ENCODE measurements around the gene MECP2.
A peak's percentile ranks its signal among the peaks of the same experiment; 100 is the strongest.

The MECP2 gene

DNA sequence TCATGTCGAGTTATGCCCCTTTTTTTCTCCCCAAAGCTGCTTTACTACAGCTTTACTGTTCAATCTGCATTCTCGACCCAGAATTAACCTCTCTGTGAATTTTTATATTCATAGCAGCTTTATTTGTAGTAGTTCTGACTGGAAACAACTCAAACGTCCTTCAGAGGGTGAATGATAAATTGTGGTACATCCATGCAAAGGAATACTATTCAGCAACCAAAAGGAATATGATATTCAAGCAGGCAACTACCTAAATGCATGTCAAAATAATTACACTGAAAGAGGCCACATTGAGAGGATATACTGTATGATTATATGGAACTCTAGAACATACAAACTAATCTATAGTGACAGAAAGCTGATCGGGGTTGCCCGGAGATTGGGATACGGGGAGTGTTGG lies 20.0 kb upstream of the MECP2 start:
- DNase-seq, result no peak
- intact Hi-C loops (cut with DNase I), result no loop called here

DNA sequence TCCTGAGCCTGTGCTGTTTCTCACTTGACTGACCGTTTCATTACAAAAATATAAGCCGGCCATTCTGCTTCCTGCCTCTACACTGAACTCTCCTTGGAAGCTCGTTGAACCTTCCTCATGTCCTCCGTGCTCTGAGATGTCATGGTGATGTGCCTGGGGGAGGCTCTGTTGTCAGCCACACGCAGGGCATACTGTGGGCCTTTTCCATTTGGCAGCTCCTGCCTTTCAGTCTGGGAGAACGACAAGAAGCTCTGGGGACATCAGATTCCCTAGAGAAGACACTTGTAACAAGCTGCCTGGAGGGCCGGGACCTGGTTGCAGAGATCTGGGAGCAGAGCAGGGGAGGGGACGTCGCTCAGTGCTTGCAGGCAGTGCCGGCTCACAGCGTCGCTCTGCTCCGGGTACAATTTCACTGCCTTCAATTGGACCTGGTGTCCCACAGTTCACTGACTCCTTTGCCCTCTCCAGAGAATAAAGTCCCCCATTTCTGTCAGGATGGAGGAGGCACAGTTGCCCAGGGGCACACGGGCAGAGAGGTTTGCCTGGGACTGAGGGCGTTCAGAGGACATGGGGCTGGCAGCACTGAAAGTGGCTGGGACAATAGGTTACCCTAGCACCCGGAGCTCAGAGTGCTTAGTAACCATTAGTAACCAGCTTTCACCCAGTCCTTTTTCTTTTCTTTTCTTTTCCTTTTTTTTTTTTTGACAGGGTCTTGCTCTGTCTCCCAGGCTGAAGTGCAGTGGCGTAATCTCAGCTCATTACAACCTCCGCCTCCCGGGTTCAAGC lies 19.1 kb upstream of the MECP2 start:
- intact Hi-C loops (cut with DNase I), result no loop called here

DNA sequence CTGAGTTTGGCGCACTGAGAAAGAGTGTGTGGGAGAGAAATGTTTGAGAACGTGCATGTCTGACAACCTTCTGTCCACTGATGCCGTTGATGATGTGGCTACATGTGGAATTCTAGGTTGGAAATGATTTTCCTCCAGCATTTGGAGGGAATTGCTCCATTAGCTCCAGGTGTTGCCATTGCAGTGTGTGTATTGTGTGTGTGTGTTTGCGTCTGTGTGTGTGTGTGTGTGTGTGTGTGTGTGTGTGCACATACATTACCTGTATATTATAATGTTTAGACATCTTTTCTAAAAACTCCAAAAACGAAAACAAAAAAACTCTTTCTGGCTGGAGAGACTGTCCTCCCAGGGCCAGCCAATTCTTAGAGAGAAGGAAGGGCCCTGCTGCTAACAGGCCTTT lies 18.2 kb upstream of the MECP2 start:
- no peak for DNase-seq
- intact Hi-C loops (cut with DNase I), result no loop called here

More for the DNA sequence above, 19.1 kb upstream of the MECP2 start:
- DNase-seq, result peak in 3 of 42 donors; percentile 7 to 24 (median 13)

DNA sequence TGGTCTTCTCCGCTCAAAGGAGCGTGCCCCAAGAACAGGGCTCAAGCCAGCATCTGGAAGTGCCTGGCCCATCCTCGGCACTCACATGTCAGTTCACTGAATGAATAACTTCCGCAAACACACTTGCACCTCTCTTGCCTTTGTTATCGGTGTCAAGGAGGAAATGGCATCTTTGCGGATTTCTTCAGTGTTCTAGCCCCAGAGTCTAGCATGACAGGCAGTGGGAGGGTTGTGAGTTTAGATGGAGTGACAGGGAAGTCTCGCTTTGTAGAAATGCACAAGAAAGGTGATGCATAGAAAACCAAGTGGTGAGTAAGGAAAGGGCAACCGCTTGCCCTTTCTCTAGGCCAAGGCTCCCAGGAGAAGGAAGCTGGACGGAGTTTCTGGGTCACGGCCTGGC lies 17.6 kb upstream of the MECP2 start:
- no peak for DNase-seq
- intact Hi-C loops (cut with DNase I), result no loop called here

DNA sequence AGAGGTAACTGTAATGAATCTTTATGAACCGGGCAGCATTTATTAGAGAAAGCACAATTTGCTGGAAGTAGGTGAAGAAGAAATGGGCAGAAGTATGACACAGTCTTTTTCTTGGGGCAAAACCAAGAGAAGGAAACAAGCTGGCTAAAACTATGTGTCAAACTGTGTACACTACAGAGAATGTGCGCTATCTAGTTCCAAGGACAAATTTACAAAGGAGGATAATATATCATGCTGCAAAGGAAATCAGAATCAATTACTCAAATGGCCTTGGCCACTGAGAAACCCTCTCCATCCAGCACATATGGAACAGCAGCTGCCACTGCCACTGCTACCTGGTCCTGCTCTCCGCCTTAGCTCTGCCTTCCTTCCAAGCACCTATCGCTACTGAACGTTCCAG lies 17.1 kb upstream of the MECP2 start:
- intact Hi-C loops (cut with DNase I), result no loop called here
- no peak for DNase-seq

DNA sequence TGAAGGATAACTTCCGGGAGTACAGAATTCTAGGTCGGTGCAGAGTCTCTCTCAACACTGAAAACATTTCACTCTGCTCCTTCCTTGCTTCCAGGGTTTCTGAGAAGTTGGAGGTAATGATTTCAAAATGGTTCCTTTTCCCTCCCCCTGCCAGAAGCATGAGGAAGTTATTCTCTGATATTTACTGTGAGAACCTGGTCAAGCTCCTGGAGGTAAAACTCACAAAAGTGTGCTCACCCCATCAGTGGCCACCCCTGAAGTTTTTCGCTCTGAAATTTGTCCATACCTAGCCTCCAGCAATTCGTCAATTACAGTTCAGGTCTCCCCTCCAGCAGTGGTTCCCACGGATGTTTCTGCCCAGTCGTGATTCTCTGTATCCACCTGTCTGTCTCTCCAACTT lies 16.2 kb upstream of the MECP2 start:
- intact Hi-C loops (cut with DNase I), result no loop called here
- DNase-seq, result no peak

DNA sequence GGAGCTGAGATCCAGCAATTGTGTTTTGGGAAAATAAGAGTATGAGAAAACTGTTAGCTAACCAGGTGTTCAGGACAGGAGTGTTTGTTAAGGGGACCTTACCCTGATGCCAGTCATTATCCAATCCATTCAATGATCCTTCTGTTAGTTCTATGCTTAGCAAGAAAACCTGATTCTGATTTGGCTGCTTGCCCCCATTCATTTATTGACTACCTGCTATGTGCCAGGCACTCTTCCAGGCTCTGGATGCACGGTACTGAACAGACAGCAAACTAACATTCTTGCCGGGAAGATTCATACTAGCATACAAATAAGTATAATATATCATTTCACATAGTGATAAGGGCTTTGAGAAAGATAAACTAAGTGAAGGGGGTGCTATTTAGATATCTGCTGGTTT lies 1.0 kb upstream of the MECP2 start:
- intact Hi-C loops (cut with DNase I), result loop anchor here (5.0 to 10.0 kb wide), 2 partner anchors 84 to 126 kb away; partner anchors contain the start of genes HCFC1, IRAK1 and TMEM187
- no peak for DNase-seq

DNA sequence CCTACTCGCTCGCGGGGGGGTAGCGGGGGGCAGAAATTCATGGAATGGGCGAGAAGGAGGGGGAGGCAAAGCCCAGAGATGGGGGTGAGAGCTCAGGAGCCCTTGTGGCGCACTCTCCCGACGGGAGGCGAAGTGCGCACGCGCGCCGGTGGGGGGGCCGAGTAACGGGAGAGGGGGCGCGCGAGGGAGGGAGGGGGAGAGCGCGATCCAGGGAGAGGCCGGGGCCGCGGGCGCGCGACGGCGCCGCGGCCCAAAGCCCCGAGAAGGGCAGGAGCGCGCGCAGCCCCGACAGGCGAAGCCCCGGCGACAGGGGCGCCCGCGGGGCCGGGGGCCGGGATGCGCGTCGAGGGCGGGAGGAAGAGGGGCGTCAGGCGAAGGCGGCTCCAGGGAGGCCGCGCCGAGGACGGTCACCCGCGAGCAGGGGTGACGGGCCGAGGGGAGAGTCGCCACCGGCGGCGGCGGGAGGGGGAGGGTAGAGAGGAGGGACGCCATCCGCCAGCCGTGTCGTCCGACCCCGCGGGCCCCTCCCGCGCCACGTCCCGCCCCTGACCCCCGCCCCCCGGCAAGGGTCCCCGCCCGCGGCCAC lies 421 bp downstream of the MECP2 start:
- intact Hi-C loops (cut with DNase I), result loop anchor here (5.0 to 10.0 kb wide), 2 partner anchors 82 to 125 kb away; partner anchors contain the start of genes HCFC1, IRAK1 and TMEM187
- peak; percentile 51 to 90 (median 79) for DNase-seq

DNA sequence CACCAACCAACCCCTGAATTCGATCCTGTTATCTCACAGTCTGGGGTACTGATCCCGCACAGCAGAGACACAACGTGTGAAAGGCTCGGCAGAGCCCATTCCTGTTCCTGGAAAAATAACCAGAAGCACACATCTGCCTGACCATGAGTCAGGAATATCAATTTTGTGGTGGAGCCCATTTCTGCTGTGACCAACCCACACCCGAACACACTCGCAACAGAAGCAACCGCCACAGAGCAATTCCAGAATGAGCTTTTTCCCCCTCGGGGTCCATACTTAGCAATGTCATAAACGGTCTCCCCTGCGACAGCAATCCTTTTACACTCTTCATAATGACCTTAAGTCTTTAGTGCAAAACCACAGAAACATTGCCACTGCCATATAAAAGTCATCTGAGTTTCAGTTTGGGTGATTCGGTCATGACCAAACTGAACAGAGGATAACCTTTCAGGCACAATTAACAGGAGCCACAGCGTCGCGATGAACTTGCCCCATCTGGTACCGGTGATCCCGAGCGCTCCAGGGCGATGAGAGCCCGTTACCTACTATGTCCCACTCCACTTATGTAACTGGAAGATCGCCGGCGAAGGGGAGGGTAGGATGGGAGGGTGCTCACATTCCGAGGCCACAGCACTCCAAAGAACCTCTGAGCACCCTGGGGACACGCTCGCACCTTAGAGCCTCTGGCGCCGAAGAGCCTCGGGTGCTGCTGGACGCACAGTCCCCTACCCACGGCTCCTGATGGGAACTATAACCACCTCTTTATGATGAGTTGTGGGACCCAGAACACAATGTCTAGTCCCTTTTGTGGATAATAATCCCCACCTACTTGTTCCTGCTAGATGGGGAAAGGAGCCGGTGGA lies 1.1 kb downstream of the MECP2 start:
- peak in 29 of 42 donors; percentile 1 to 51 (median 24) for DNase-seq
- intact Hi-C loops (cut with DNase I), result loop anchor here (5.0 to 10.0 kb wide), 2 partner anchors 82 to 124 kb away; partner anchors contain the start of genes HCFC1, IRAK1 and TMEM187

DNA sequence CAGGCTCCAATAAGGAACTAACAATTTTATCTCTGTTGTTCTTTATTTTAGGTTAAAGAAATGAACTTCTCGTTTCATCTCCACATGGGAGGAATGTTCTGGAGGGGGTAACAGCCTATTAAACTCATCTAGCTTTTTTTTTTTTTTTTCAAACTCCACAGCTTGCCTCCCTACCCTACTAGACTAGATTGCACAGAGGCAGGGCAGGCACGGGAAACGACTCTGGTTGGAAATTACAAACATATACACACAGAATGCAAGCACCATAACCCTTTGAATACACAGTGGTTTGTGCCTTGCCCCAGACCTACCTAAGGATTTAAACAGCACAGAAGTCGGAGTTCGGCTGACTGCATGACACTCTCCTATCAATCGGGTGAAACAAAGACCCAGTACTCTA lies 2.7 kb downstream of the MECP2 start:
- intact Hi-C loops (cut with DNase I), result loop anchor here (5.0 to 10.0 kb wide), 2 partner anchors 80 to 123 kb away; partner anchors contain the start of genes HCFC1, IRAK1 and TMEM187
- DNase-seq, result no peak

DNA sequence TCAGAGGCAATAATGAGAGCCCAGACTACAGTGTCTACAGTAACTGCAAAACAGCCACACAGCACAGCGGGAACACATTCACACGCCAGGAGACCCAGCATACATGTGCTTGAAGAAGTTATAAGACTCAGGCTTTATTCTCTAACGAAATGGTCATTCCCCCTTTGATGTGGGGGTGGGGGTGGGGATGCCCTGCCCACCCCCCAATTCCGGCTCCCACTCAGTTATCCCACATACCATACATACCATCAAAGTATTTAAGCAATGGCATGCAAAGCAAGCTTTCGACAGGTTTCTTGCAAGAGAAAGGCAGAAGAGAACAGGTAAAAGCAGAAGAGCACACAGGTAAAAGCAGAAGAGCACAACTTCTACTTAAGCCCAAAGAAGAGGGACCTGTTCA lies 3.6 kb downstream of the MECP2 start:
- intact Hi-C loops (cut with DNase I), result loop anchor here (10.0 kb wide), 1 partner anchor 79 kb away; the partner anchor contains the start of gene IRAK1
- DNase-seq, result no peak

DNA sequence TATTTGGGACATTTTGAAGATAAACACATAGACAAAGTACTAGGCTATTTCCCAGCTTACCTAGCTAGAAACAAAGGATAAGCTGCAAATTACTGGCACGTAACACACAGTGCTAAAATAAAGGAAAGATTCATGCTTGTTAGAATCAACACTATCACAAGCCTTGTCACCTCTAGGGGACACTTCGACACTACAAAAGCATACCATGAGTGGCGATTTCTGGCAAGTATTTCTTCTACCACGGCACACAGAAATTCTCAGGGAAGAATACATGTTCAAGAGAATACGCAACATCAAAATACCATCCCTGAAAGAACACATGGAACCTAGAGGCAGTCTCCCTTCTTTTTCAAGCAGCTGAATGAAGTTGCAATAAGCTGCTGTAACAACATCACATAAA lies 5.1 kb downstream of the MECP2 start:
- intact Hi-C loops (cut with DNase I), result loop anchor here (10.0 kb wide), 1 partner anchor 78 kb away; the partner anchor contains the start of gene IRAK1
- DNase-seq, result no peak

DNA sequence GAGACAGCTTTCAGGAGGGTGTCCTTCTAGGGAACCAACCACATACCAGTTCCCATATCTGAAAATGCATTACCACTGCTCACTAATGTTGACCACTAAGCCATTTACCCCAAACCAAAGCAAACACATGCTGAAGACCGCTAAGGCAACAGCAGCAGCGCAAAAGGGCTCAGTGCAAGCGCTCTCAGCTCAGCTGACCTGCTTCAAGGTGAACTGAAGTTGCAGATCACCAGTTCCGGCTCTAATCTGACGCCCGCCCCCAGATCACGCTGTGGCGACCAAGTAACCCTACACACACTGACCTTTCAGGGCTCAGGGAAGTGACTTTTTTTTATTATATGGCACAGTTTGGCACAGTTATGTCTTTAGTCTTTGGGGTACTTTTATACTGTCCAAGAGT lies 5.8 kb downstream of the MECP2 start:
- intact Hi-C loops (cut with DNase I), result loop anchor here (10.0 kb wide), 1 partner anchor 77 kb away; the partner anchor contains the start of gene IRAK1
- DNase-seq, result no peak

DNA sequence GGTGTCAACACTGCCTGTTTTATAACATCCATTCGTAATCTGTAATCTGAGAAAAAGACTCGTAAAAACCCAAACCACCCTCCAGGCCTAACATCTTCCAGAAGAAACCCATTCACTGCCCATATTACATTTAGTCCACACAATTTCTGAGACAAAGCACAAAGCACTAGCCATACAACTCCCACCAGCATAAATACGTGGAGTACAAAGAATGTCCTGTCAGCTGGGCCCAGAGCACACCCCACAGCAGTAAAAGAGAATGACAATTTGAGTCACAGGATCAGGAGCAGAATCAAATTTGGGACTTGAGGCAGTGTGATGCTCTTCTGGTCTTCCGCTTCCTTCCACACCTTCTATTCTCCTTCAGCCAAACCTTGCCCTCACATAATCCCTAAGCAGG lies 6.8 kb downstream of the MECP2 start:
- peak in 24 of 42 donors; percentile 9 to 65 (median 28) for DNase-seq
- intact Hi-C loops (cut with DNase I), result loop anchor here (10.0 kb wide), 1 partner anchor 76 kb away; the partner anchor contains the start of gene IRAK1

DNA sequence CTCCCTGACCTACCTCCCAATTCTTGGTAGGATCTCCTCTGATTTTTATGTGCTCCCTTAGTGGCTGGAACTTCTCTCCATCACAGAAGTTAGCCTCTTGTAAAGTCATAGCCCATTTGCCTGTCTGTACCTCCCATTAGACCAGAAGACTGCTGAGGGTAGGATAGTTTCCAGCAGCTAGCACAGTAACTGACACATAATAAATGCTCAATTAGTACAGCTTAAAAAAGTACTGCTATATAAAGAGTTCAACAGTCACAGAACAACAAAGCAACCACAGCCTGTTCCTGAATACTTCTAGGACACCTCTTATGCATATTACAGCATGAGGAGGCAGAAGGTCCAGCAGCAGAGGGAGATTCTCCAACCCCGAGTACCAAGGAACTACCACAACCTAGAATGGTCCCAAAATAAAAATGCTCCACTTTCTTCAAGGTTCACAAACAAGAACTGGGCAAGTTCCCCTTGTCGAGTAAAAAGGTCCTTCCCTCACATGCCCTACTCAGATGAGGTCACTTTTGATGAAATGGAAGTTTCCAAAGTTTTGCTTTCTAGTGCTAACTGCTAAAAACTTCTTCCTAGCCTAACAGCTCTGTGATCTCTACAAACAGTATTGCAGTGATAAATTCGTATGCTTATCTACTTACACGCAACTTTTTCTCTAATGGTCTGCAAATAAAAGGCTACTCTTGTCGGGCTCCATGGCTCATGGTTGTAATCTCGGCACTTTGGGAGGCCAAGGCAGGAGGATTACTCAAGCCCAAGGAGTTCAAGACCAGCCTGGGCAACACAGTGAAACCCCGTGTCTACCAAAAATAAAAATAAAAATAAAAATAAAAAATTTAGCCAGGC lies 12.8 kb downstream of the MECP2 start:
- DNase-seq, result no peak
- intact Hi-C loops (cut with DNase I), result no loop called here

DNA sequence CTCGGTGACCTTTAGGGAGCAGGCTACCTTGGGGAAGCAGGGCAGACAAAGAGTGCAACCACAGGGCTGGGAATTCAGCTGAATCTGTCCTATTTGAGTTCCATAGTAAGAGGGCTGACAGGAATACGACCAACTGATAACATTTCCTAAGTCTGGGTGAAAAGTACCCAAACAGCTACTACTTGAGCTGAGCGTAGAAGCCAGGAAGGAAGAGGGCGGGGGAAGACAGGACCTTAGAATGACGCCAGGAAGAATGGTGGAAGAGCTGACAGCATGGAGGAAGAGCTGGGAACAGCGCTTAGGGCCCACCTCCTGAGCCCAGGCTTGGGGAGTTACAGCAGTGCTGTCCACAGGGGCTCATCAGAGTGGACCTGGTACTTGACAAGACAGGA lies 14.4 kb downstream of the MECP2 start:
- intact Hi-C loops (cut with DNase I), result no loop called here
- no peak for DNase-seq

DNA sequence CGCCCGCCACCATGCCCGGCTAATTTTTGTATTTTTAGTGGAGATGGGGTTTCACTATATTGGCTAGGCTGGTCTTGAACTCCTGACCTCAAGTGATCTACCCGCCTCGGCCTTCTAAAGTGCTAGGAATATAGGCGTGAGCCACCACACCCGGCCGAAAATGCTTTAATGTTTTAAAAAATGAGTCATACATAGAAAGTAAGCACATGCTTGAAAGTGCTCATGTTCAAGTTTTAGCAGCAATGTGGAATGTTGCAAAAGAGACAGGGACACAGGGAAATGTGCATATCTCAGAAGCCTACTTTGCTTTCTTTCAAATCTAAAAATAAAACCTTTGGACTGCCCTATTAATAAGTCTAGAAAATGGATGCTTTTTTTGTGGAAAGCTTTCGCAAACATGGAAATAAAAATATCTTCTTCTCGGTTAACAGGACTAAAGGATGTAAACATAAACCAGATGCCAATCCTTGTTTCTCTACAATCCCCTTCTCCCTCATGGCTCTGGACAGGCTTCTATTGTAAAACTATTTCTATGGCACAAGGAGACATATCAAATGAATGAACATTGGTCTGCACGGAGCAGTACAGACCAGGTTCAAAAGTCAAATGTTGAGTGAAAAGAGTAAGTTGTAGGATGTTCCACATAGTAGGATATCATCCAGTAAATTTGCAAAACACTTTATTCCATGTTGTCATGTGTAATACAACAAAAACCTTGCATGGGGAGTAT lies 15.0 kb downstream of the MECP2 start:
- intact Hi-C loops (cut with DNase I), result no loop called here
- no peak for DNase-seq

DNA sequence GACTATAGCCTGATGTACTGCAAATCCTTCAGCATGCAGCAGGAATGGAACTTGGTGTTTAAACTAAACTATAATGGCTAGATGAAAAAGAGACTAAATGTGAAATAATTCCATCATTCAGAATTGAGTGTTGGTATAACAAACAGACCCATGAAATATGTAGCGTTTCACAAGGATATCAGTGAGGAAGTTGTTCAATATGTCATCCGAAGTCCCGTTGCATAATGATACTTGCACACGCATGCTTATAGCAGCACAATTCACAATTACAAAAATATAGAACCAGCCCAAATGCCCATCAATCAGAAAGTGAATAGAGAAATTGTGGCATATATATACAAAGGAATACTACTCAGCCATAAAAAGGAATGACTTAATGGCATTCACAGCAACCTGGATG lies 20.4 kb downstream of the MECP2 start:
- no peak for DNase-seq
- intact Hi-C loops (cut with DNase I), result no loop called here
